Smooth muscle cell (in vitro differentiated cells): ENCODE data around the gene AMMECR1. TPM values are rescaled to one million over a fixed set of nuclear protein-coding genes. Genes with fewer than 3 reads are reported as not detected.
A peak's percentile ranks its signal among the peaks of the same experiment; 100 is the strongest.

Source experiments
- DNase-seq: peaks from one replicate; lab custom pipeline; 2025; ENCODE audit not compliant: unreplicated experiment; lab: John Stamatoyannopoulos, UW
- H2AFZ ChIP-seq: fragments of 200-600 bp; sonication (generic); 2 replicates; pipeline ENCODE4 v1.6.0; 2016; ENCODE audit warnings: antibody characterized with exemption, low read depth, mild to moderate bottlenecking
- H3F3A ChIP-seq: fragments of 200-600 bp; sonication (generic); 2 replicates; pipeline ENCODE4 v1.6.0; 2017; ENCODE audit warnings: antibody characterized with exemption, low read depth
- H3K27ac ChIP-seq: fragments of 200-600 bp; sonication (generic); 2 replicates; pipeline ENCODE4 v1.5.1; 2016; ENCODE audit warnings: low read depth, mild to moderate bottlenecking
- H3K27me3 ChIP-seq: fragments of 200-600 bp; sonication (generic); 2 replicates; pipeline ENCODE4 v1.6.1; 2016; ENCODE audit warnings: low read depth, mild to moderate bottlenecking
- H3K36me3 ChIP-seq: fragments of 200-600 bp; sonication (generic); 2 replicates; pipeline ENCODE4 v1.5.1; 2016; ENCODE audit warnings: low read depth
- H3K4me1 ChIP-seq: fragments of 200-600 bp; sonication (generic); 2 replicates; pipeline ENCODE4 v1.5.1; 2016; ENCODE audit warnings: low read depth
- H3K4me2 ChIP-seq: fragments of 200-600 bp; sonication (generic); 2 replicates; pipeline ENCODE4 v1.6.0; 2016; ENCODE audit warnings: mild to moderate bottlenecking
- H3K4me3 ChIP-seq: fragments of 200-600 bp; sonication (generic); 2 replicates; pipeline ENCODE4 v1.5.1; 2016; ENCODE audit warnings: mild to moderate bottlenecking
- H3K79me2 ChIP-seq: fragments of 200-600 bp; sonication (generic); 2 replicates; pipeline ENCODE4 v1.6.0; 2016; ENCODE audit warnings: low read depth, mild to moderate bottlenecking
- H3K9ac ChIP-seq: fragments of 200-600 bp; sonication (generic); 2 replicates; pipeline ENCODE4 v1.6.0; 2016; ENCODE audit warnings: low read depth
- H3K9me3 ChIP-seq: fragments of 200-600 bp; sonication (generic); replicated peaks from 2 replicates; pipeline ENCODE4 v1.5.1; 2016; ENCODE audit warnings: low read depth
- H4K20me1 ChIP-seq: fragments of 200-600 bp; sonication (generic); 2 replicates; pipeline ENCODE4 v1.6.0; 2016; ENCODE audit warnings: low read depth
- CTCF ChIP-seq: fragments of 200-600 bp; sonication (generic); IDR thresholded peaks from 2 replicates; pipeline ENCODE4 v1.5.1; 2017; ENCODE audit warnings: borderline replicate concordance, mild to moderate bottlenecking, antibody characterized with exemption; ENCODE audit not compliant: insufficient read depth, poor library complexity, severe bottlenecking
- WGBS: methylation state at CpG from one replicate; pipeline ENCODE4 v1.1.7; 2016; ENCODE audit warnings: low lambda C conversion rate; 5-methylcytosine and 5-hydroxymethylcytosine counted together
- polyA plus RNA-seq: library from polyadenylated mRNA; unstranded; fragments of >200 nt; fragmentation: Nextera tagmentation; extraction: Ambion mirVana; gene quantifications from 2 replicates; pipeline ENCODE4 v1.2.1, GENCODE V29; 2016
- total RNA-seq: library from RNA; depleted of rRNA; stranded (reverse); fragments of >200 nt; gene quantifications from 2 replicates; pipeline ENCODE4 v1.2.3, GENCODE V29; 2014

AMMECR1 gene
- total and polyA plus RNA-seq, 2 experiments from 2014 or later = 5.5 to 19.6 TPM

- Histone ChIP-seq H2AFZ (no peak overlapping the region), H3K79me2 (no peaks in the 10 kb centered on the region), H3K4me3 (no peak overlapping the region), H3K27ac (no peak overlapping the region), H3K27me3 (no peaks in the 10 kb centered on the region), H3K4me1 (peaks cover 3% of the 10 kb centered on the region), H4K20me1 (no peaks in the 10 kb centered on the region), H3K4me2 (no peak overlapping the region), H3K9me3 (no peaks in the 10 kb centered on the region), H3K9ac (no peak overlapping the region), H3K36me3 (no peaks in the 10 kb centered on the region), H3F3A (no peaks in the 10 kb centered on the region)
- no peak for TF ChIP-seq CTCF
- 74% methylated on average over 3 of the region's 3 CpGs for WGBS
- no peak for DNase-seq
These were observed 116.1 kb downstream of the AMMECR1 start for GRCh38 chrX:110201799-110202198.

GRCh38 chrX:110194977-110195376, 122.9 kb downstream of the AMMECR1 start:
- Histone ChIP-seq H3K79me2 (no peaks in the 10 kb centered on the region), H3K4me1 (no peaks in the 10 kb centered on the region), H3K4me2 (no peak overlapping the region), H3F3A (no peaks in the 10 kb centered on the region), H3K36me3 (no peaks in the 10 kb centered on the region), H2AFZ (no peak overlapping the region), H3K27me3 (no peaks in the 10 kb centered on the region), H3K9ac (no peak overlapping the region), H3K9me3 (no peaks in the 10 kb centered on the region), H3K27ac (no peak overlapping the region), H3K4me3 (no peak overlapping the region), H4K20me1 (no peaks in the 10 kb centered on the region)
- TF ChIP-seq CTCF = no peak
- WGBS = 61% methylated on average over 3 of the region's 3 CpGs
- no peak for DNase-seq

- H3K36me3 ChIP-seq = no peaks in the 10 kb centered on the region
- 67% methylated on average over 4 of the region's 4 CpGs for WGBS
- DNase-seq = no peak
- no peaks in the 10 kb centered on the region for H3K9me3 ChIP-seq
- no peaks in the 10 kb centered on the region for H3F3A ChIP-seq
- H3K79me2 ChIP-seq = no peaks in the 10 kb centered on the region
- no peaks in the 10 kb centered on the region for H4K20me1 ChIP-seq
- H3K27ac ChIP-seq = peak overlapping the region; percentile 17
- H3K4me1 ChIP-seq = no peaks in the 10 kb centered on the region
- no peak overlapping the region for H2AFZ ChIP-seq
- no peak overlapping the region for H3K9ac ChIP-seq
- no peak for TF ChIP-seq CTCF
- H3K4me3 ChIP-seq = no peak overlapping the region
- no peaks in the 10 kb centered on the region for H3K27me3 ChIP-seq
- H3K4me2 ChIP-seq = no peak overlapping the region
These were observed 125.4 kb downstream of the AMMECR1 start for GRCh38 chrX:110192516-110192915.

- WGBS = 72% methylated on average over 4 of the region's 4 CpGs
- H3K9me3 ChIP-seq = no peaks in the 10 kb centered on the region
- no peak for DNase-seq
- H3K79me2 ChIP-seq = no peaks in the 10 kb centered on the region
- H4K20me1 ChIP-seq = no peaks in the 10 kb centered on the region
- no peak overlapping the region for H3K9ac ChIP-seq
- H3K4me1 ChIP-seq = no peaks in the 10 kb centered on the region
- no peak overlapping the region for H3K4me2 ChIP-seq
- H3K27me3 ChIP-seq = no peaks in the 10 kb centered on the region
- H3F3A ChIP-seq = no peaks in the 10 kb centered on the region
- no peak overlapping the region for H2AFZ ChIP-seq
- TF ChIP-seq CTCF = no peak
- H3K36me3 ChIP-seq = peaks cover 4% of the 10 kb centered on the region
- no peak overlapping the region for H3K27ac ChIP-seq
- no peak overlapping the region for H3K4me3 ChIP-seq
These were observed 129.0 kb downstream of the AMMECR1 start for GRCh38 chrX:110188701-110189558.
